ENCODE measurements around the gene WDR46.
A peak's percentile ranks its signal among the peaks of the same experiment; 100 is the strongest.

Gene WDR46

DNA sequence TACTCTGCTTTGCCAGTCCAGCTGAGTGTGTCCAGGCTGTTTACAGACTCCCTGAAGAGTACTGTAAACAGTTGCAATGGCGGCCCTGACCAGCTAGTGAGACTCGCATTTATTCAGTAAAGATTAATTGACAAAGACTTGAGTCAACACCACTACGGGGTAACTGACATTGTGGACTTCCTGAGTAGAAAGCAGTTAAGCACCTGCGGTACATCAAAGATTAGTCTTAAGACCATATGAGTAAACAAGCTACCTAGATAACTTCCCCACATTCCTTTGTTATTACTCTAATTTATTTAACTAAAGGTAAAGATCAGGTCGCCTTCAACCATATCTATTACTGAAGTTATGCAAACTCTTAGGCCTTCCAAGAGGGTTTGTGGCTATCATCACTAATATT lies 30.0 kb downstream of the WDR46 start:
- no peak for DNase-seq

GRCh38 chr6:33254591-33254990 lies 34.4 kb downstream of the WDR46 start:
- no peak for DNase-seq

DNA sequence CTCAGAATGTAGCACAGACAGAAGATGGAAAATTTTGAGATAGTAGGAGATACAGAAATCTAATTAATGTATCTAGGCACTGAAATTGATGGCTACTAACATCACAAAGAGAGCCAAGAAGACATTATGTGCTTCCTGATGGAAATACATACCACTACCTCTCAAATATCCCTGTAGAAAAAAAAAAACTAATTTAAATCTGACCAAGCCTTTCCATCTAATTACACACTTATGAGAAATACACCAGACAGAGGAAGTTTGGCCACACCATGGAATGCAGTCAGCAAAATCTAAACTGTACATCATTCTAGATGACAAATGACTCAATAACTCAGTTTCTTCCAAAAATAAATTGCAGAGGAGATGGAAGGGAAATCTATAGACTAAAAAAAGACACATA lies 36.3 kb downstream of the WDR46 start:
- DNase-seq: no peak

GRCh38 chr6:33251395-33252012 lies 37.5 kb downstream of the WDR46 start:
- DNase-seq: no peak

- no peak for DNase-seq
Measured at GRCh38 chr6:33250731-33251130, 38.3 kb downstream of the WDR46 start.

- no peak for DNase-seq
Measured at GRCh38 chr6:33249732-33250630, 39.1 kb downstream of the WDR46 start.

DNA sequence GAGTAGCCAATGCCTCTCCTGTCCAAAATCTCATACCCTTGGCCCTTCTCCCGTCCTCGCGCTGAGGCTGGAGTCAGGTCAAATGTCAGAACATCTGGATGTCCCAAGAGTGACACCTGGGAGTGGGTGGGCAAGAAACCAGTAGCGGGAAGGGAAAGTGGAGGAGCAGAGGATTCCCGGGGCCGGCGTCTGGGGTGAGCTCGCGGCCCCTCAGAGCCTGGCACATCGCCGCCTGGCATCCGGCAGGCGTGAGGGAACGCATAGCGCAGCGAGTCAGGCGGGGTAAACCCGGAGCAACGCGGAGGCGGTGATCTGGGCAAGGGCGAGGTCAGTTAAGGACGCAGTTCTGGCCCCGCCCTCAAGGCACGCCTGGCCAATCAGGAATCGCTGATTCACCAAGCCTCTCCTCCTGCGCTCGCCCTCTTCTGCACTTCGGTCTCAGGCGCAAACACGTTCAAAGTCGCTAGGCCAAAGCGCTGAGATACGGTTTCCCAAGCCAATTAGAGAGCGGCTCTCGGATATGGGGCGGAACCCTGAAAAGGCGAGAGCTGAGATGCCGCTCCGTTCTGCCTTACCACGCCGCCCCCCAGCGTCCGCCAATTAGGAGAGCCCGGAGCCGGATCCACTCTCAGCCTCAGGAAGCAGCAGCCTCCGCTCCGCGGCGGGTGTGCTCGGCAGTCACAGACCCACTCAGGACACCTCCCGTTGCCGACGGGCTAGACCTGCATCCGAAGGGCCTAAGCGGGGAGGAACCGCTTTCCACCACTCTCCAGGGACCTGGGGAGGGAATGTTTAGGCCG lies 39.9 kb downstream of the WDR46 start:
- peak; percentile 95 for DNase-seq

- no peak for DNase-seq
Measured at GRCh38 chr6:33248643-33248931, 40.5 kb downstream of the WDR46 start.

GRCh38 chr6:33247977-33248642 lies 40.9 kb downstream of the WDR46 start:
- DNase-seq: peak; percentile 93

DNA sequence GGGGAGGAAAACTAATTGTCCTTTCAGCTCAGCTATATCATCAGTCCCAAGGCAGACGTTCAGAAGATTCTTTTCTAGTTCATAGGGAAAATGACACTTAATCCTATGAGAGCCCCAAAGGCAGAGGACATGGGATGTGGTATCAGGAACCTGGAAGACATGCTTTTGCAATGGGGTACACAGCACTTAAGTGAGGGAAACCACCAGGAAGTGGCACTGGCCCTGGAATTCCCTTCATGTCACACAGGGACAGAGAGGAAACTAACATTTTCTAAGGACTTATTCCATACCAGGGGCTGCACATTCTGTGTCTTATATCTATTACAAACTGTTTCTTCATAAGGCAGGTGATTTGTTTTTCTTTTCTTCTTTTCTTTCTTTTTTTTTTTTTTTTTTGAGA lies 45.6 kb downstream of the WDR46 start:
- no peak for DNase-seq

DNA sequence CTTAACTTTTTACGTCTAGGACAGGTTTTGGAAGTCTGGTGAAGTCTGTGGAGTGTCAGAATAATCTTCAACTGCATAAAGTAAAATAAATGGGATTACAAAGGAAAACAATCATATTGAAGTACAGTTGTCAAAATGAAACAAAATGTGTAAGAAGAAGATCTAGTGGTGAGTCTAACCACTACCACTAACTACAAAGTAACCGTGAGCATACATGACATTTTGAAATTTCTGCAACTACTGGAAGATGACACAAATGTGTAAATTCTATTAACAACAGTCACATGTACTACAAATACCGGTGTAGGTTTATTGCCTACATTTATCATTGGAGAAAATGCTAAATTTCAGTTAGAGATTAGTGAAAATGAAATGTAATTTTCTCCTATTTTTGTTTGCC lies 47.1 kb downstream of the WDR46 start:
- DNase-seq: no peak

- DNase-seq: no peak
Measured at GRCh38 chr6:33237741-33238140, 51.3 kb downstream of the WDR46 start.

GRCh38 chr6:33236852-33237251 lies 52.2 kb downstream of the WDR46 start:
- DNase-seq: no peak

DNA sequence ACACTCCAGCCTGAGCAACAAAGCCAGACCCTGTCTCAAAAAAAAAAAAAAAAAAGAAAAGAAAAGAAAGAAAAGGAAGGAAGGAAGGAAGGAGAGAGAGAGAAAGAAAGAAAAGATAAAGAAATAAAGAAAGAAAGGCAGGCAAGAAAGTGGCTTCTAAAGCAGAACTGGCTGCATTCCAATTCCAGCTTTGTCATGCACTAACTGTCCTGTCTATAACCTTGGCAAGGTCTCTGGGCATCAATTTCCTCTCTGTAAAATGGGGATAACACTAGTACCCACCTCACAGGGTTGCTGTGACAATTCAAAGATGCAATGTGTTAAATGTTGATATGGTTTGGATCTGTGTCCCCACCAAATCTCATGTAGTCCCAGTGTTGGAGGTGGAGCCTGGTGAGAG lies 52.7 kb downstream of the WDR46 start:
- DNase-seq: no peak

- no peak for DNase-seq
Measured at GRCh38 chr6:33235221-33235634, 53.8 kb downstream of the WDR46 start.

Data from activated CD4-positive, CD25-positive, alpha-beta regulatory T cell treated with anti-CD3 and anti-CD28 coated beads, Interleukin-2, amount 50 U/mL, for 72 hours (primary cell).